NCI-H69 (cell line): ENCODE results near the gene NFKBIB.

Experiments
- DNase-seq: peaks from one replicate; lab custom pipeline; 2025; lab: John Stamatoyannopoulos, UW

NFKBIB gene

GRCh38 chr19:38958301-38958700 is 58.5 kb downstream of the NFKBIB start:
- no peak for DNase-seq
